Uterus (tissue), 4 donors: ENCODE results near the gene ERMAP. TPM values are rescaled to one million over a fixed set of nuclear protein-coding genes. Genes with fewer than 3 reads are reported as not detected.

ENCODE experiments used
- DNase-seq, 2 donors: peaks; one replicate each; pipeline ENCODE4 v3.0.0-alpha.2; 2019 to 2020
- H3K27ac ChIP-seq, 2 donors: fragments of 200-600 bp; sonication (generic); 1 replicate in 1 of 2; 2 replicates in 1 of 2; pipeline ENCODE4 v1.5.1; 2016 to 2018
- H3K27me3 ChIP-seq, 2 donors: fragments of 200-600 bp; sonication (generic); one replicate each; pipeline ENCODE4 v1.5.1; 2018 to 2019; ENCODE audit warnings: control low read depth in 1 of 2
- H3K36me3 ChIP-seq, 2 donors: fragments of 200-600 bp; sonication (generic); one replicate each; pipeline ENCODE4 v1.5.1; 2019; ENCODE audit warnings: control low read depth in 1 of 2
- H3K4me1 ChIP-seq, 2 donors: fragments of 200-600 bp; sonication (generic); one replicate each; pipeline ENCODE4 v1.5.1; 2018 to 2019; ENCODE audit warnings: control low read depth in 1 of 2
- H3K4me3 ChIP-seq, 2 donors: fragments of 200-600 bp; sonication (generic); 1 replicate in 1 of 2; 2 replicates in 1 of 2; pipeline ENCODE4 v1.5.1; 2018 to 2019; ENCODE audit warnings: mild to moderate bottlenecking in 1 of 2
- H3K9me3 ChIP-seq, 2 donors: fragments of 200-600 bp; sonication (generic); one replicate each; pipeline ENCODE4 v1.5.1; 2019; ENCODE audit warnings: control low read depth in 1 of 2
- CTCF ChIP-seq, 4 experiments: fragments of 200-600 bp in 2 of 4; fragments of 450-650 bp in 2 of 4; sonication (generic) in 2 of 4; IDR thresholded peaks; one replicate each; pipeline ENCODE4 v1.5.1; 2016 to 2019; ENCODE audit warnings: antibody characterized with exemption in 4 of 4, mild to moderate bottlenecking in 2 of 4, moderate library complexity in 1 of 4
- POLR2A ChIP-seq, 2 donors: fragments of 450-650 bp; IDR thresholded peaks; one replicate each; pipeline ENCODE4 v1.6.1; 2016; ENCODE audit warnings: antibody characterized with exemption in 2 of 2, mild to moderate bottlenecking in 1 of 2, moderate library complexity in 1 of 2
- intact Hi-C: fragments of 100-400 bp; cut with DNase I; formaldehyde crosslinking; loops from one replicate; pipeline ENCODE4 v1.15.1; 2023; ENCODE audit warnings: low total_unique reads
- total RNA-seq, 4 donors: library from RNA; depleted of rRNA in 3 of 4; stranded (reverse); fragments of >200 nt in 3 of 4; gene quantifications; one replicate each; pipeline versions ENCODE4 v1.1.0 to v1.2.4, GENCODE V29; 2014 to 2023
- donor health status: DM: yes; HTN: yes; CAD: no.

ERMAP gene
- total RNA-seq, 4 donors from 2014 or later, result 0.59 to 16.0 (median 7.6) TPM

GRCh38 chr1:42773420-42773819, 43.5 kb upstream of the ERMAP start:
- intact Hi-C loops, result no loop called here
- no peak overlapping the region for H3K4me3 ChIP-seq
- H3K36me3 ChIP-seq, result no peaks in the 10 kb centered on the region
- H3K27ac ChIP-seq, result no peak overlapping the region
- no peak for DNase-seq
- TF ChIP-seq POLR2A (IDR thresholded peaks at IDR 0.05) (no peak), CTCF (IDR thresholded peaks at IDR 0.05) (no peak)
- H3K4me1 ChIP-seq, result peaks cover 0 to 9% of the 10 kb centered on the region in 2 donors
- no peaks in the 10 kb centered on the region for H3K9me3 ChIP-seq
- H3K27me3 ChIP-seq, result no peaks in the 10 kb centered on the region

GRCh38 chr1:42774928-42775526, 41.9 kb upstream of the ERMAP start:
- intact Hi-C loops, result no loop called here
- no peak for DNase-seq
- TF ChIP-seq CTCF (IDR thresholded peaks at IDR 0.05), result no peak
- no peak for TF ChIP-seq POLR2A (IDR thresholded peaks at IDR 0.05)
- Histone ChIP-seq H3K36me3 (no peaks in the 10 kb centered on the region), H3K4me1 (peaks cover 0 to 4% of the 10 kb centered on the region in 2 donors), H3K27me3 (no peaks in the 10 kb centered on the region), H3K9me3 (no peaks in the 10 kb centered on the region), H3K4me3 (no peak overlapping the region), H3K27ac (no peak overlapping the region)

GRCh38 chr1:42776502-42776901, 40.4 kb upstream of the ERMAP start:
- H3K27me3 ChIP-seq, result no peaks in the 10 kb centered on the region
- no peak for TF ChIP-seq POLR2A (IDR thresholded peaks at IDR 0.05)
- no peak for TF ChIP-seq CTCF (IDR thresholded peaks at IDR 0.05)
- H3K9me3 ChIP-seq, result no peaks in the 10 kb centered on the region
- no peak overlapping the region for H3K4me3 ChIP-seq
- no peaks in the 10 kb centered on the region for H3K4me1 ChIP-seq
- intact Hi-C loops, result no loop called here
- H3K36me3 ChIP-seq, result no peaks in the 10 kb centered on the region
- DNase-seq, result no peak
- H3K27ac ChIP-seq, result no peak overlapping the region

- H3K4me1 ChIP-seq, result no peaks in the 10 kb centered on the region
- intact Hi-C loops, result no loop called here
- no peaks in the 10 kb centered on the region for H3K36me3 ChIP-seq
- no peaks in the 10 kb centered on the region for H3K27me3 ChIP-seq
- H3K4me3 ChIP-seq, result no peak overlapping the region
- H3K27ac ChIP-seq, result no peak overlapping the region
- DNase-seq, result no peak
- H3K9me3 ChIP-seq, result no peaks in the 10 kb centered on the region
- TF ChIP-seq CTCF (IDR thresholded peaks at IDR 0.05) (peak; percentile 24 to 54 (median 46)), POLR2A (IDR thresholded peaks at IDR 0.05) (no peak)
Measured at GRCh38 chr1:42777852-42778251, 39.1 kb upstream of the ERMAP start.

- intact Hi-C loops, result no loop called here
- no peaks in the 10 kb centered on the region for H3K27me3 ChIP-seq
- H3K36me3 ChIP-seq, result no peaks in the 10 kb centered on the region
- no peaks in the 10 kb centered on the region for H3K9me3 ChIP-seq
- TF ChIP-seq CTCF (IDR thresholded peaks at IDR 0.05) (no peak), POLR2A (IDR thresholded peaks at IDR 0.05) (no peak)
- no peak overlapping the region for H3K27ac ChIP-seq
- no peak overlapping the region for H3K4me3 ChIP-seq
- H3K4me1 ChIP-seq, result no peaks in the 10 kb centered on the region
- no peak for DNase-seq
Measured at GRCh38 chr1:42779725-42780124, 37.2 kb upstream of the ERMAP start.
